Suprapubic skin (tissue), 4 donors: ENCODE data around the gene AUTS2. TPM values are rescaled to one million over a fixed set of nuclear protein-coding genes. Genes with fewer than 3 reads are reported as not detected.

Experiments
- DNase-seq, 2 donors: peaks; one replicate each; pipeline ENCODE4 v3.0.0-alpha.2; 2019; ENCODE audit warnings: low spot score in 2 of 2
- H3K27ac ChIP-seq: fragments of 200-600 bp; sonication (generic); one replicate; pipeline ENCODE4 v1.5.1; 2019
- H3K27me3 ChIP-seq: fragments of 200-600 bp; sonication (generic); one replicate; pipeline ENCODE4 v1.5.1; 2019
- H3K36me3 ChIP-seq: fragments of 200-600 bp; sonication (generic); one replicate; pipeline ENCODE4 v1.5.1; 2019
- H3K4me1 ChIP-seq: fragments of 200-600 bp; sonication (generic); one replicate; pipeline ENCODE4 v1.5.1; 2019
- H3K4me3 ChIP-seq: fragments of 200-600 bp; sonication (generic); one replicate; pipeline ENCODE4 v1.5.1; 2019; ENCODE audit warnings: mild to moderate bottlenecking
- H3K9me3 ChIP-seq: fragments of 200-600 bp; sonication (generic); one replicate; pipeline ENCODE4 v1.5.1; 2019
- CTCF ChIP-seq, 2 donors: fragments of 200-600 bp in 1 of 2; fragments of 450-650 bp in 1 of 2; sonication (generic) in 1 of 2; IDR thresholded peaks; one replicate each; pipeline ENCODE4 v1.5.1; 2016 to 2019; ENCODE audit warnings: antibody characterized with exemption in 2 of 2, mild to moderate bottlenecking in 1 of 2, moderate library complexity in 1 of 2
- EP300 ChIP-seq: sonication (generic); formaldehyde crosslinking; IDR thresholded peaks from one replicate; pipeline ENCODE4 v1.6.1; 2017; ENCODE audit warnings: antibody characterized with exemption
- POLR2A ChIP-seq, 2 donors: fragments of 450-650 bp; IDR thresholded peaks; one replicate each; pipeline ENCODE4 v1.6.1; 2017; ENCODE audit warnings: antibody characterized with exemption in 2 of 2, mild to moderate bottlenecking in 2 of 2, moderate library complexity in 2 of 2
- POLR2AphosphoS5 ChIP-seq, 3 donors: sonication (generic); formaldehyde crosslinking; IDR thresholded peaks; one replicate each; pipeline ENCODE4 v1.6.1; 2017; ENCODE audit warnings: antibody characterized with exemption in 3 of 3
- WGBS: methylation state at CpG from one replicate; pipeline ENCODE4 v1.1.5; 2018; 5-methylcytosine and 5-hydroxymethylcytosine counted together
- total RNA-seq, 4 donors: library from RNA; depleted of rRNA; stranded (reverse); fragments of >200 nt; gene quantifications; one replicate each; pipeline ENCODE4 v1.1.0, GENCODE V29; 2016

AUTS2 gene
- total RNA-seq, 4 donors from 2014 or later: 31.0 to 102 (median 56.4) TPM

GRCh38 chr7:70346844-70347462, 748.7 kb downstream of the AUTS2 start:
- Histone ChIP-seq H3K4me1 (no peaks in the 10 kb centered on the region), H3K4me3 (no peak overlapping the region), H3K36me3 (no peaks in the 10 kb centered on the region), H3K9me3 (no peaks in the 10 kb centered on the region), H3K27ac (no peak overlapping the region), H3K27me3 (no peaks in the 10 kb centered on the region)
- 97% methylated on average over 5 of the region's 5 CpGs for WGBS
- no peak for TF ChIP-seq EP300
- no peak for TF ChIP-seq CTCF (IDR thresholded peaks at IDR 0.05)
- no peak for TF ChIP-seq POLR2A (IDR thresholded peaks at IDR 0.05)
- TF ChIP-seq POLR2AphosphoS5 (IDR thresholded peaks at IDR 0.05): no peak
- no peak for DNase-seq

- Histone ChIP-seq H3K4me3 (no peak overlapping the region), H3K36me3 (no peaks in the 10 kb centered on the region), H3K9me3 (no peaks in the 10 kb centered on the region), H3K27ac (no peak overlapping the region), H3K27me3 (no peaks in the 10 kb centered on the region), H3K4me1 (no peaks in the 10 kb centered on the region)
- WGBS: 100% methylated on average over 3 of the region's 3 CpGs
- TF ChIP-seq CTCF (IDR thresholded peaks at IDR 0.05) (no peak), POLR2A (IDR thresholded peaks at IDR 0.05) (no peak), EP300 (no peak), POLR2AphosphoS5 (IDR thresholded peaks at IDR 0.05) (no peak)
- DNase-seq: no peak
Measured at GRCh38 chr7:70347463-70348254, 749.4 kb downstream of the AUTS2 start.

- no peak for TF ChIP-seq CTCF (IDR thresholded peaks at IDR 0.05)
- TF ChIP-seq POLR2A (IDR thresholded peaks at IDR 0.05): no peak
- no peak for TF ChIP-seq POLR2AphosphoS5 (IDR thresholded peaks at IDR 0.05)
- no peak for TF ChIP-seq EP300
- no peak for DNase-seq
- no peaks in the 10 kb centered on the region for H3K27me3 ChIP-seq
- H3K4me1 ChIP-seq: peaks cover 3% of the 10 kb centered on the region
- 94% methylated on average over 2 of the region's 2 CpGs for WGBS
- no peak overlapping the region for H3K4me3 ChIP-seq
- H3K9me3 ChIP-seq: no peaks in the 10 kb centered on the region
- H3K27ac ChIP-seq: no peak overlapping the region
- no peaks in the 10 kb centered on the region for H3K36me3 ChIP-seq
Measured at GRCh38 chr7:70349031-70349430, 750.8 kb downstream of the AUTS2 start.

GRCh38 chr7:70349819-70350218, 751.5 kb downstream of the AUTS2 start:
- Histone ChIP-seq H3K27ac (no peak overlapping the region), H3K4me3 (no peak overlapping the region), H3K9me3 (no peaks in the 10 kb centered on the region), H3K4me1 (peaks cover 7% of the 10 kb centered on the region), H3K36me3 (no peaks in the 10 kb centered on the region), H3K27me3 (no peaks in the 10 kb centered on the region)
- TF ChIP-seq CTCF (IDR thresholded peaks at IDR 0.05): no peak
- TF ChIP-seq POLR2A (IDR thresholded peaks at IDR 0.05): no peak
- no peak for TF ChIP-seq POLR2AphosphoS5 (IDR thresholded peaks at IDR 0.05)
- TF ChIP-seq EP300: no peak
- 85% methylated on average over 1 of the region's 1 CpG for WGBS
- DNase-seq: no peak

- TF ChIP-seq CTCF (IDR thresholded peaks at IDR 0.05): no peak
- TF ChIP-seq POLR2A (IDR thresholded peaks at IDR 0.05): no peak
- TF ChIP-seq POLR2AphosphoS5 (IDR thresholded peaks at IDR 0.05): no peak
- no peak for TF ChIP-seq EP300
- Histone ChIP-seq H3K4me1 (peaks cover 26% of the 10 kb centered on the region), H3K27ac (no peak overlapping the region), H3K27me3 (no peaks in the 10 kb centered on the region), H3K36me3 (no peaks in the 10 kb centered on the region), H3K4me3 (no peak overlapping the region), H3K9me3 (no peaks in the 10 kb centered on the region)
- WGBS: 94% methylated on average over 4 of the region's 4 CpGs
- no peak for DNase-seq
Measured at GRCh38 chr7:70352088-70352487, 753.8 kb downstream of the AUTS2 start.
